GM08714 (cell line): ENCODE data around the gene YBX1.

Experiments used
- H3K4me3 ChIP-seq: fragments of 200-500 bp; sonication (Bioruptor generic); 2 replicates; pipeline ENCODE4 v1.5.1; 2014; ENCODE audit warnings: mild to moderate bottlenecking, low read length, inconsistent platforms
- ZNF274 ChIP-seq: IDR thresholded peaks from 2 replicates; pipeline ENCODE4 v1.6.1; 2012; ENCODE audit warnings: mild to moderate bottlenecking, low read depth, low read length

YBX1 gene

DNA sequence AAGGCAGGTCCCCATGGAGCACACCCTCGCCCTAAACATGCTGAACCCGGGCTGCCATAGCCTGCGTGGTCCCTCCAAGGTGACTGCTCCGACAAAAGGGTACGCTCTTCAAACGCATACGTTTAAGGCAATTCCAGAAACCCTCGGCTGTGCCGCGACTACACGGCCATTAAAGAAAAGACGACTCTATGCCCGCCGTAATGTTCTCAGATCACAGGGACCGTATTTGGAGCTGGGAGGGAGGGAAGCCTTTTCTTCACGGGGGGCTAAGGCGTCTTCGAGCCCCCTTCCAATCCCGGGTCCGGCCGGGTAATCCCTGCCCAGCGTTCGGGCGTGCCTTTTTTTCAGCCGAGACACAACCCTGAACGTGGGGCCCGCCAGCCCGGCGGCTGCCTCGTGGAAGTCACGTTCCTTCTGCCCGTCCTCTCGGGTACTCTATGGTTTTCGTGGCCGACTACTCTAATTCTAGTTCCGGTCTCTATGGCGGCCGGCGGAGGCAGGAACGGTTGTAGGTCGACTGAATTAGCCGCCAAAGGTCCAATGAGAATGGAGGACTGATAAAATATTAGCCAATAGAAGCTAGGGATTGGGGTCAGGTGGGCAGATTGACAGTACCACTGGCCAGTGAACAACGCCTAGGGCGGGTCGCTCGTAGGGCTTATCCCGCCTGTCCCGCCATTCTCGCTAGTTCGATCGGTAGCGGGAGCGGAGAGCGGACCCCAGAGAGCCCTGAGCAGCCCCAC, at the start of gene YBX1:
YBX1 (plus strand) TSS at position 678 of the 743 bp plus-strand sequence. CDS start 148 bp downstream, outside the sequence.
- H3K4me3 ChIP-seq: peak within 1 kb of the TSS; percentile 96
- TF ChIP-seq ZNF274: no peak

DNA sequence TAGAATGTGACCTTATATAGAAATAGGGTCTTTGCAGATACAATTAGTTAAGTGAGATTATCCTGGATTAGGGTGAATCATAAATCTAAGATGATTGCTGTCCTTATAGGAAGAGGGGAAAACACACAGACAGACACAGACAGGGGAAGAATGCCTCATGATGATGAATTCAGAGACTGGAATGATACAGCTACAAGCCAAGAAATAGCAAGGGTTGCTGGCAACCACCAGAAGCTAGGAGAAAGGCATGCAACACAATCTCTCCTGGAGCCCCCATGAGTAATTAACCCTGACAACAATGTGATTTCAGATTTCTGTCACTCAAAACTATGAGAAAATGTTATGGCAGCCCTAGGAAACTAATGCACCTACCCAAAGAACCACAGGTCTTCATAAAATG, 43.1 kb upstream of the YBX1 start:
- no peak overlapping the region for H3K4me3 ChIP-seq
- no peak for TF ChIP-seq ZNF274

DNA sequence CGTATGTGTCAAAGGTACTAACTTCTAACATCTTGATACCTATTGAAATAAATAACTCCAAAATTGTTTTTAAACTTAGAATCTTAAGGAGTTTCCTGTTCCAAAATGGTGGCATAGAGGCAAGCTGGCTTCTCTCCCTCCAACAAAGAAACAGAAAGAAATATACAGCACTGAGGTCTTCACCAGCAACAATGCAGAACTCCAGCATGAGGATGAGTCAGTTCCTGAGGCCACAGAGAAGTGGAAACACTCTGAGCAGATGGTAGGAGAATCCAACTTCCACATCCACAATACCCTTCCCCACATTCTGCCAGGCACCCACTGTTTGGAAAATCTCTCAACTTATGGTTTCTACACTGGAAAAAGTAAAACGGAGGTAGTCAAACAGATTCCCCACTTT, 36.2 kb upstream of the YBX1 start:
- no peak for TF ChIP-seq ZNF274
- no peak overlapping the region for H3K4me3 ChIP-seq

DNA sequence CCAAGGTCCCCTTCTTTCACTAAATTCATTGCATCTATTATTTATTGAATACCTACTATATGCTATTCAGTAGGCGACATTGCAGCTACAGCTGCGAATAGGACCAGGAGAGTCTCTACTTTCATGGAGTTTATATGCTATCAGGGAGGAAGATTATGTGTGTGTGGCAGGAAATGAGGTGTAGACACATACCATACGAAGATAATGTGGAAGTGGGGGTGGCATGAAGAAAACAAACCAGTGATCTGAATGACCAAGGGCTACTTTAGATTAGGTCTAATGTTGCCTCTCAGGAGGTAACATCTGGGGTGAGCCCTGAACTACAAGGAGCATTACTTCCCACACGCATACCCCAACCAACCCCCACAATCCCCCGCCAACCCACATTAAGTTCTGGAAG, 25.0 kb upstream of the YBX1 start:
- H3K4me3 ChIP-seq: no peak overlapping the region
- no peak for TF ChIP-seq ZNF274

DNA sequence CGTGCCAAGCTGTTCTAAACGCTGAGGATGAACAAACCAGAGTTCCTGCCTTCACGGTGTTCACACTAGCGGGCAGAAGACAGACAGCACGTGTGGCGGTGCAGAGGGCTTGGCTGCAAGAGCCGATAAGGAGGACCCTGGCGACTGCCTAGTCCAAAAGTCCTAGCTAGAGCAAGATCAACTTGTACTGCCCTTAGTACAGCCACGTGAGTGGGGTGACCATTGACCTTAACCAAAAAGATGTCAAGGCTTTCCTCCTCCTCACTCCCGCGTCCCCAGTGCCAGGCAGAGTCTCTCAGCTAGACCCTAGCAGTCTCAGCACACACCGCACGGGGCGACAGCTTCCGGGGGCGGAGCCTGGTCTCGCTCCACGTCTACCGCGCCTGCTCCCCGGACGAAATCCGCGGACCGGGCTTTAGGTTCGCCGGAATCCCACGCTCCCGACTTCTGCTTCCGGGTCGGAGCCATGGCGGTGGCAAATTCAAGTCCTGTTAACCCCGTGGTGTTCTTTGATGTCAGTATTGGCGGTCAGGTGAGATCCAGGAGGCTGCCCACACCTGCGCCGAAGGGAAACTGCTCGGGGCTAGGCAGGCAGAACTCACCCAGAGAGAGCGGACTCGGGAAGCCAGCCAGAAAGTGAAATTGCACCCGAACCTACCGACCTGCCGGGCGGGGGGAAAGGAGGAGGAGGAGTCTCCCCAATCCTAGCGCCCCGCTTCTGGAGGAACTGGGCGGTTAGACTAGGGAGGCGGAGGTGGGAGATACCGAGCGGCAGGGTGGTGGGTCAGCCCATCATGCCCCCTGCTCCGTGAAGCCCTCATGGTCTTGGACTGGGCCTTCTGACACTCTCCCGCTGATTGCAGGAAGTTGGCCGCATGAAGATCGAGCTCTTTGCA, 24.0 kb upstream of the YBX1 start, which contains the start of gene PPIH:
PPIH (plus strand) TSS at position 443 of the 896 bp plus-strand sequence; CDS start at position 467, 24 bp downstream.
- H3K4me3 ChIP-seq: peak within 1 kb of the TSS; percentile 79
- no peak for TF ChIP-seq ZNF274

DNA sequence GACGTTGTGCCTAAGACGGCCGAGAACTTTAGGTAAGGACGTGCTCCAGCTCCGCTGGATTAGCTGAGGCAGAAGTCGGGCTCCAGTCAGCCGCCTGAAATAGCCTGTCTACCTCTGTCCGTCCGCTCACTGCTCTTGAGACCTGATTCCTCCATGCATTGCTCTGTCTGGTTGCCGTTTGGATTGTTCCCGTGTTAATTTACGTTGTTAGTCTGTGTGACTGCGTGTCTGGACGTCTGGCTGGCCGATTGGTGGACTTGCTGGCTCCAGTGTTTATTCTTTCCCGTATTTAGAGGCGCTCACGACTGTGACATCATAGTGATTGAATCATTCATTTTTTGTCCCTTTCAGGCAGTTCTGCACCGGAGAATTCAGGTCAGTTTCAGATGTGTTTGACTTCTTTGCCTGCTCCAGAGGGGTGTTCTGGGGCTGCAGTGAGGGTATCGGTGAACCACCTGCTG, 23.3 kb upstream of the YBX1 start:
- peak overlapping the region; percentile 79 for H3K4me3 ChIP-seq
- no peak for TF ChIP-seq ZNF274

DNA sequence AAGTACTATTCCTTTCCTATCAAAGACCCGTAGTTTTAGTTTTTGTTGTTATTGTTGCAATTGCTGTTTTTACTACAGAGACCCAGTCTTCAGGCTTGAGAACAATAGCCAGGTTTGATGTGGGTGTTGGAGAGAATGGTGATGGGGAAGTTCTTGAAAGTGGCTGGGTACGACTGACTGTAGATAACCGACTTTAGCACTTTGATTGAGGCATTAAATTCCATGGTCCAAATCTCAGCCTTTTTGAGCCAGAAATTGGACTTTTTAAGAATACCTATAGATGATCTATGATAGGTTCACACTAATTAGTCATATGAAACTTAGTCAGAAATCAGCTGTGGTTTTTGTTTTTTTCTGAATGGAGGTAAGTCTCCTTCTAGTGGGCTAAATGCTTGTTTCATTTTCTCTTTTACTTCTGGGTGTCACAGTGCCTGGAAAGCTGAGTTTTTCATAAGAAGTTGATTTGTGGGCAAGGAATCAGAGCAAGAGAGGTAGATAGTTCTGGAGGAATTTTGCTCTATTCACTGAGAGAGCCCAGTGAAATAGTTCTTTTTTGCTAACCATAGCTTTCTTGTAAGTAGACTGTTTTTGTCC, 21.2 kb upstream of the YBX1 start:
- no peak overlapping the region for H3K4me3 ChIP-seq
- TF ChIP-seq ZNF274: no peak

DNA sequence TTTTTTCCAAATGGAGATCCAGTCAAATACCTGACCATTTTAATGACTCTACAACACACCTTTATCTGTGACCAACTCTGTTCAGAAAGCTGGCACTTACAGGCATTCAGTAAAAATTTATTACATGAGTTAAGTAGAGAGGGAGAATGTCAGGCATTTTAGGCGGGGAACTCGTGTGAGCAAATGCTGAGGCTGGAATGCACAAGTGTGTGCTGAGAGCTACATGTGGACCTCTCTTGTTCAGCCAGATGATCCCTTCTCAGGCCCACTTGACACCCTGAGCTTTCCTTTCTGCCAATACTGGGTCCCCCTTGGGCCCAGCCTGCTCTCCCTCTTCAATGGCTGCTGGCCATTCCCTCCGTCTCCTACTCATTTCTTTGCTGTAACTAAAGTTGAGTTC, 12.3 kb upstream of the YBX1 start:
- TF ChIP-seq ZNF274: no peak
- no peak overlapping the region for H3K4me3 ChIP-seq

DNA sequence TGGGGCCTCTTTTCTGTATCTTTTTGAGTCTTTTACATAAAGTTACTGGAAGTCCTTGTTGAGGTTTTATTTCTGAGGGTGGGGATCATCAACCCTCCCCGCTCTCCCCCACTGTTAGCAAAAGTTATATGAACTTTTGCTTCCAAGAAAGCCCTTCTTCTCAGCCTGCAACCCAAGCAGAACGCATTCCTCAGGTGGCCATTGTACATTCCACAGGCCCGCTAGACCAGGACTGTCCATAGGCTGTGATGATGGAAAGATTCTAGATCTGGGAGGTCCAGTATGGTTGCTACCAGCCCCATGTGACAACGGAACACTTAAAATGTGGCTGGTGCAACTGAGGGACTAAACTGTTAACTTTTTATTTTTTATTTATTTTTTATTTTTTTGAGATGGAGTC, 11.8 kb upstream of the YBX1 start:
- H3K4me3 ChIP-seq: no peak overlapping the region
- TF ChIP-seq ZNF274: no peak

DNA sequence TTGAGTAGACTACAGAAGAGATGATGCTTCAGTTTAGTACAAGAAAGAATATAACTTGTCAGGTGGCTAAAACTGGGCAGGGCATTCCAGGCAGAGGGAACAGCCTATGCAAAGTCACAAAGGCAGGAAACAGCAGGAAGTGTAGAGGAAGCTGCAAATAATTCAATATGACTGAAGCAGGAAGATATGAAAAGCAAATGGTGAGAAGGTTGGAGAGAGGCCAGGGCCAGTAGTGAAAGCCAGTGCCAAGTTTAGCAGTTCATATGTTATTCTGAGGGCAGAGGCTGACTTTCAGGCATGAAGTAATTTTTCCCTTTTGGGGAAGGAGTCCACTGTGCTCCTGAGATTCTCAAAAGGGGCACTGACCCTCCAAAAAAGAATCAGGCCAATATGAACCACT, 8.0 kb upstream of the YBX1 start:
- no peak for TF ChIP-seq ZNF274
- H3K4me3 ChIP-seq: no peak overlapping the region

DNA sequence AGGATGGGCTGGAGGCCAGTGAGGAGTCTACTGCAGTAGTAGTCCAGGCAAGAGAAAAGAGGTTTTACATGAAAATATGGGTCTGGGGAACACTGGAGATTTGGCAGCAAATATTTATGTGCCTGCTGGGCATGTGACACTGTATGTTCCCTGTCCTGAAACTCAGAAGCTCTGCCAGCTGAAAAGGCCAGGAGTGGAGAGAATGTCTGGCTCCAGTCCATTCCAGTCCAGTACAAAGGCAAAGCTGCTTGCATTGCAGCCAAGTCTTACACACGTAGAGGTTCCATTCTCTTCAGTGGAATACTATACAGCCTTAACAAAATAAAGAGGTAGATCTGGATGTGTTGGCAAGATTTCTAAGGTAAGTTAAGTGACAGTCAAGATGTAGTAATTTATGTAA, 7.5 kb upstream of the YBX1 start:
- TF ChIP-seq ZNF274: no peak
- no peak overlapping the region for H3K4me3 ChIP-seq

DNA sequence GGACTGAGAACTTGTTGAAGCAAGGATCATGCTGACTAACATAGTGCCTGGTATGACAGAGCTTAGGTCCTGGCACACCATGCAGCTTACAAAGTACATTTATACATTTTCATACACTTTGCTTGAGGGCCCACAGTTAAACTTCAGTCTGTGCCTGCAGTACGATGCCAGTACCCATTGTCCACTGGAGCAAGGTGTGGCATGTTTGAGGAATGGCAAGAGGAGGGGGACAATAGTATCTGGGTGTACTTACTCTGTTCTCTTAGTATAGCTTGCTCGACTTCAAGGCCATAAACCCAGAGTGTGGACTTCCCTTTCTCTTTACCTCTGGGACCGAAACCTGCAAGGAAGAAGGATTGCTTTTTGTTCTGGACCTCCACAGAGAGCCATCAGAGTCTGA, 6.8 kb upstream of the YBX1 start:
- H3K4me3 ChIP-seq: no peak overlapping the region
- no peak for TF ChIP-seq ZNF274

DNA sequence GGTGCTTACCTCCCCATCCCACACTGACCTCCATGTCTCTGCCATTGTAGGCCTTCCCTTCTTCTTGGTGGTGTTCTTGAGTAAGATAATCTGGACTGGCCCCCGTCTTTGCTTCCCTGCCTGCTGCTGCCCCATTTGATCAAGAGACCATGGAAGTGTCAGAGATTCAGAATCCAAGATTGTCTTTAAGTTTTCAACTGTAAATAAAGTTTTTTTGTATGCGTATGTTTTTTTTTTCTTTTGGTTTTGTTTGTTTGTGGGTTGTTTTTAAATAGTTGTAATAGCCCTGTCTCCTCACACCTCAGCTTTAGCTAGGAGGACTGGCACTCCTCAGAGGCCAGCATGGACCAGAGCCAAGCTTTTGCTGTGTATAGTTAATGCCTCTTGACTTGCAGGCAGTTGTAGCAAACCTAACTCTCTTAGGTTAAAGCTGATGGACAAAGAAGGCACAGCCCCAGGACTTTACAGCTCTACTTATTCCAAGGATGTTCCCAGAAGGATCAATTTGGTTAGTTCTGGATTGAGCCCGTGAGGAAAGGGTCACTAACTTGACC, 5.6 kb upstream of the YBX1 start:
- no peak for TF ChIP-seq ZNF274
- no peak overlapping the region for H3K4me3 ChIP-seq

DNA sequence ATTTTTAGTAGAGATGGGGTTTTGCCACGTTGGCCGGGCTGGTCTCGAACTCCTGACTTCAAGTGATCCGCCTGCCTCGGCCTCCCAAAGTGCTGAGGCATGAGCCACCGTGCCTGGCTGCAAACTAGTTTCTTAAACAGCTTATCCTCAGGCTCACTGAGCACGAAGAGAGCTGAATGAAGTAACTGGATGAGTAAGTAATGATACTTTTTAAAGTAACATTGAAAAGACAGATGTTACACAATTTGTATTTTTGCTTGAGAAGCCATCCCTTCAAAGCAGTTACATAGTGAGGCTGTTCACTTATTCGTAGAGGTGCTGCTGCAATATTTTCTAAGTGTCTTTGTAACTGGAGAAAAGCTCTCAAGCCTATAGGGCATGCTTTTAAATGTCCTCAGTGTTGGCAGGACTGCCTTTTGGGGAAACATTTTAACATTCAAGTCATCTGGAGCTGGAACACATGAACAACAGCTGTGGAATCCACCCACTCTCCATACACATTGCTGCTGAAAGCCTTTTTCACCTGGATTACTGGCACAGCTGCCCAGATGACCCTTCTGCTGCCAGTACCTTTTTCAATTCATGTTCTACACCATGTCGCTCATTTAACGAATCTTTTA, 2.7 kb upstream of the YBX1 start:
- TF ChIP-seq ZNF274: no peak
- H3K4me3 ChIP-seq: no peak overlapping the region
